GM19193 (cell line): Measurements from ENCODE around the gene C13orf46.

Experiments
- POLR2A ChIP-seq: IDR thresholded peaks from 4 replicates; pipeline ENCODE4 v1.6.1; 2011; ENCODE audit not compliant: insufficient read depth, insufficient read length; ENCODE audit errors: extremely low read depth

C13orf46 gene

DNA sequence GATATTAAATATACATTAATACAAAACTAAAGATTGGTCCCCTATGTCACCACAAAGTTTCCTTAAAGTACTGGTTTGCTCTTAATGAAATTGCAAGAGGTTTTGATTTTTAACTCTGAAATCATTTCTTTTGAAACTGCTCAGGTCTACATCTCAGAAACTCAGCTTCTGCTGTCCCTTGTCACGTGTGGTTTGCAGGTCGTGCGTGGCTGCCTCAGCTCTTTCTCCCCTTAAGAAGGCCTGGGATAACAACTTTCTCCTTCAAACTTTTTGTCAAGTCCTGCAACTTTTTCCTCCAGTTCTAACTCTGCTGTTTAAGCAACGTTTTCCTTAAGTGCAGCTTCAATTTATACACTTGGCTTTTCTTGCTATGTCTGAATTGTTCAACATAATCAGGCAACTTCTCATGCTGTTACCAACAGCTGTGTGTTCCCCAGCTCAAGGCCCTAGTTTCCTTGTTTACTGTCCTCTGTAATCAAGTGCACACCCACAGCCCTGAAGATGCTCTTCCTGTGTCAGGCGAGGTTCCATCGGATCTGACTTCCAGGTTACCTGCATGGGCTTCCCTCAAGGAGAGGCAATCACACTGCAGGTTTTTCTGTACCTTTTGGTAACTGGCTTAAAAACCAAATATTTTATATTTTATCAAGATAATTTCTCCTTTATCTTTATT lies 13.5 kb downstream of the C13orf46 start:
- TF ChIP-seq POLR2A, result no peak

DNA sequence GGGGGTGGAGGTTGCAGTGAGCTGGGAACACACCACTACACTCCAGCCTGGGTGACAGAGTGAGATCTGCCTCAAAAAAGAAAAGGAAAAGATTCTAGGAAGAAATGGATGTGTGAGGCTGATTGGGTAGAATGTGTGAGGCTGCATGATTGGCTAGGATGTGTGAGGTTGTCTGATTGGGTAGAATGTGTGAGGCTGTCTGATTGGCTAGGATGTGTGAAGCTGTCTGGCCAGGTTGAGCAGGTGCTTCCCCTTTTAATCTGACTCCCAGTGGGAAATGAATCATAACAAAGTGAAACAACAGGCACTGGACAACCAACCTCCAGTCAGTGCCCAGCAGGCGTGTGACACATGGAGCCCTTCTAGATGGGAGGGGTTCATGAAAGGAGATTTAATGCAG lies 14.7 kb downstream of the C13orf46 start:
- no peak for TF ChIP-seq POLR2A

GRCh38 chr13:113958373-113958772 lies 15.5 kb downstream of the C13orf46 start:
- TF ChIP-seq POLR2A, result no peak

- no peak for TF ChIP-seq POLR2A
Observed at GRCh38 chr13:113956571-113956970, 17.3 kb downstream of the C13orf46 start.

GRCh38 chr13:113955691-113956090 lies 18.2 kb downstream of the C13orf46 start:
- no peak for TF ChIP-seq POLR2A

- no peak for TF ChIP-seq POLR2A
Observed at GRCh38 chr13:113955235-113955634, 18.6 kb downstream of the C13orf46 start.

DNA sequence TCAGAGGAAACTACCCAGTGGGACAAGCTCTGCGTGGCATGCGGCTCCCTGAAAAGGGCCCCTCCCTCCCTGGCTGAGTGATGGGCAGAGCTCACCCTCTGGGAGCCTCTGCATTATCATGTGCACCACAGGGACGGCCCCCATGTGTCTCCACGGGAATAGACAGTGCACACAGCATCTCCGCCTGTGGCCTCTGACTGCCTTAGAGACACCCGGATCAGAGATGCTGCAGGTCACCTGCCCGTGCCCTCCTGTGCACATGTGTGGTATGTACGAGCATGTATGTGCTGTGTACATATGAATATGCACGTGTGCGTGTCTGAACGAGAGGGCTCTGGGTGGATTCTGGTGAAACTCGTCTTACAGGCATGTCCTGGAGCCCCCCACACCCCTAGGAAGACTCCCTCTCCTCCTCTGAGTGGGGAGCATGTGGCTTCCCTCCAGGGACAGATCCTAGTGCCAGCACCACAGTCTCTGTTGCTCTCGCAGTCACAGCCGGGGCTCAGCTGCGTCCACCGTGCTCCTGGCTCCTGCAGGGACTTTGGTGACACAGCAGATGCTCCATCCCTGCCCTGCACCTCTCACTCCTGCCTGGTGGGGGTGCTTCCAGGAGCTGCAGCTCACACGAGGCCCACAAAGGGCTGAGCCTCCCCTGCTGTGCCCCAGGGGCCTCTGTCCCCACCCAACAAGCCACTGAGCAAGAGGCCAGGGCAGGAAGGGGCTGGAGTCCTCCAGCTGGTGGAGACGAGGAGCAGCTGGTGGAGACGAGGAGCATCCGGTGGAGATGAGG lies 19.6 kb downstream of the C13orf46 start:
- no peak for TF ChIP-seq POLR2A

DNA sequence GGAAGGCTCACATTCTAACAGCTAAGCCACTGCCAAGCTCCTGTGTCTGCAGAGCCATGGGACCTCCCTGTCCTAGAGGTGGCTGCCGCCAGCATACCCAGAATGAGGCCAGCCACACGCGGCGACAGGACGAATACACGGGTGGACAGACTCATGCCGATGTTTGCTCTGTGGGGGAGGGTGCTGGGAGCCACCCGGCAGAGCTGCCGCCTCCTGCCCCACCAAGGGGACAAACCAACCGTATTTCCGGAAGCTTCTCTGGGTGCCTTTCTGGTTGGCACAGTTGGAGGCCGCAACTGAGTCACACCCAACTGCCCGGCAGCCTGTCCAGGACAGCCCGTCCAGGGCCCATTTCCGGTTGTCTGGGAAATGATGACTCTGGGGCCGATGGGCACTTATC lies 20.3 kb downstream of the C13orf46 start:
- no peak for TF ChIP-seq POLR2A

DNA sequence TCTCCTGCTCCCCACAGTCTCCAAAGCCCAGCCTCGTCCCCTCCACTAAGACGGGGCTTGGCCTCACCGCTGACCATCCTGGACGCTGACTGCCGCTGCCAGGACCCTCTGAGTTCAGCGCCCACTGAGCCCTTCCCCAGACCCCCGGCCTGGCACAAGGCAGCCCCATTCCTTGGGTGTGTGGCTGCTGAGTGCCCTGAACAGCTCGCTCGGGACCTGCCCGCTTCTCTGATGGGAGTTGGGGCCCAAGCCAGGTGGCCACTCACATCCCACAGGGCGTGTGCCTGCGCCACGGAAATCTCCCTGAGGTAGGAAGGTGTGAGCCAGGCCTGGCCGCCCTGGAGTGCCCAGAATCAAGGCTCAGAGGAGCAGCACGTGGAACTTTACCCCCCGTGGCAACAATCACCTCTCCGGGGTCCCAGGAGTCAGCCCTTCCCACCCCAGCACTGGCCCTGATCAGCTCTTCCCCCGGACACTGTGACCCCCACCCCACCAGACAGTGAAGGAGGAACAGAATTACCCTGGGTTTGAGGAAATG lies 20.8 kb downstream of the C13orf46 start:
- no peak for TF ChIP-seq POLR2A

- TF ChIP-seq POLR2A, result no peak
Observed at GRCh38 chr13:113952151-113952982, 21.5 kb downstream of the C13orf46 start.

- no peak for TF ChIP-seq POLR2A
Observed at GRCh38 chr13:113951246-113951999, 22.5 kb downstream of the C13orf46 start.

DNA sequence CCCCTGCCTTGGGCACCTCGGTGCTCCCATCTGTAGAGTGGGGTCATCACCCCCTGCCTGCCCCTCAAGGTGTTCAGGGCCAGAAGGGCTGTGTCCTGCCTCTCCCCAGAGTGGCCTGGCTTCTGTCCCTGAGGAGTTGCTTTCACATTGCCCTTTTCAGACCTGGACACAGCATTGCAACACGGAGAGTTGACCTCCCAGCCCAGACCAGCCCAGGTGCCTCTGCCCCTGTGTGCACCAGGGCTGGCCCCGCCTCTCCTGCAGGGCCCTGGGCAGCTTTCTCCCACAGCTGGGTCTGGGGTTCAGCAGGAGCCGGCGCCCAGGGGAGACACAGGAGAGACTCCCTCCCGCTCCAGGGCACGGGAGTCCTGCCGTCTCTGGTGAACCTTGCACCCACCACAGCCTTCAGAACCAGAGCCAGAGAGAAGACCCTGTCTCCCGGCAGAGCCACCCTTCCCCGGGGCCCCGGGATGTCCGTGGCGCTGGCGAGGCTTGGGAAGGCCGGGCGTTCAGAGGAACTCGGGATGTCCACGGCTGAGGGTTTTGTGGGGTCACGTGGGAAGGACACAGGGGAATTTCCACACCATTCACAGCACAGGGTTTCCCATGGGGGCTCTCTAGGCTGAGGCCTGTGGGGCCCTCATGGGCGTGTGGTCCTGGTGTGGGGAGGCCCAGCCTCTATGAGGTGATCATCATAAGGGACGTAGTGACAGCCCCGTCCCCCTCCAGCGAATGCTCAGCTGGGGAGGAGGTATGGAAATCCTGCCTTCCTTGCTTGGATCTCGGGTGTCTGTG lies 23.2 kb downstream of the C13orf46 start:
- no peak for TF ChIP-seq POLR2A

DNA sequence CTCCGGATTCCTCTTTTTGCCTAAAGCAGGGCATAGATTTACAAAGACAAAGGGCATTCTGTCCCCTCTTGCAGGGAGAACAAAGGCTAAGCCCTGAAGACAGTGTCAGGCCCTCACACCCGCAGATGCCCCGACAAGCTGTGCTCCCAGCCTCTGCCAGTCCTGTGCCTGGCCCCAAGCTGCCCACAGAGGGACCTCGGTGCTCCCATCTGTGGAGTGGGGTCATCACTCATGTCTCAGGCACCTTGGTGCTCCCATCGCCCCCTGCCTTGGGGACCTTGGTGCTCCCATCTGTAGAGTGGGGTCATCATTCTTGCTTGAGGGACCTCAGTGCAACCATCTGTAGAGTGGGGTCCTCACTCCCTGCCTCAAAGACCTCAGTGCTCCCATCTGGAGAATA lies 24.3 kb downstream of the C13orf46 start:
- TF ChIP-seq POLR2A, result no peak
